Keratinocyte (primary cell): Measurements from ENCODE around the gene DEDD. TPM values are rescaled to one million over a fixed set of nuclear protein-coding genes. Genes with fewer than 3 reads are reported as not detected.
A peak's percentile ranks its signal among the peaks of the same experiment; 100 is the strongest.

Experiments used
- DNase-seq: peaks from one replicate; pipeline ENCODE4 v3.0.0-alpha.2; 2011; ENCODE audit warnings: low read depth, missing footprints, low spot score
- FAIRE-seq: peaks from 2 replicates; lab custom pipeline; 2011; peaks lifted over from hg19 to GRCh38; lab: Jason Lieb, UNC
- H2AFZ ChIP-seq: 2 replicates; pipeline ENCODE4 v1.6.0; 2012; ENCODE audit warnings: low read length, control low read depth, inconsistent platforms; ENCODE audit not compliant: control insufficient read depth
- H3K27ac ChIP-seq: 2 replicates; pipeline ENCODE4 v1.5.1; 2011; ENCODE audit warnings: low read length; ENCODE audit not compliant: control insufficient read depth, insufficient read depth
- H3K27me3 ChIP-seq: 3 replicates; pipeline ENCODE4 v1.6.0; 2011; ENCODE audit warnings: low read length; ENCODE audit not compliant: control insufficient read depth, insufficient read depth; ENCODE audit errors: extremely low read depth
- H3K36me3 ChIP-seq, 2 experiments: 2 replicates in 1 of 2; 3 replicates in 1 of 2; pipeline ENCODE4 v1.5.1; 2011; ENCODE audit warnings: low read length in 2 of 2, mild to moderate bottlenecking in 1 of 2; ENCODE audit not compliant: control insufficient read depth in 2 of 2, insufficient read depth in 2 of 2; ENCODE audit errors: extremely low read depth in 1 of 2
- H3K4me1 ChIP-seq: 3 replicates; pipeline ENCODE4 v1.5.1; 2011; ENCODE audit warnings: low read length; ENCODE audit not compliant: control insufficient read depth, insufficient read depth; ENCODE audit errors: extremely low read depth
- H3K4me2 ChIP-seq: 3 replicates; pipeline ENCODE4 v1.6.0; 2011; ENCODE audit warnings: low read depth, low read length; ENCODE audit not compliant: control insufficient read depth, insufficient read depth; ENCODE audit errors: extremely low read depth
- H3K4me3 ChIP-seq, 3 experiments: fragments of 200-600 bp in 1 of 3; sonication (generic) in 1 of 3; 2 replicates in 2 of 3; 3 replicates in 1 of 3; pipeline ENCODE4 v1.5.1; 2011 to 2016; ENCODE audit warnings: low read length in 3 of 3, mild to moderate bottlenecking in 3 of 3, control low read depth in 2 of 3, inconsistent platforms in 1 of 3, low read depth in 1 of 3, mixed read lengths in 1 of 3, mixed run types in 1 of 3, moderate library complexity in 1 of 3; ENCODE audit not compliant: control insufficient read depth in 2 of 3, insufficient read depth in 2 of 3; ENCODE audit errors: extremely low read depth in 1 of 3
- H3K79me2 ChIP-seq: 2 replicates; pipeline ENCODE4 v1.6.0; 2012; ENCODE audit warnings: low read length; ENCODE audit not compliant: control insufficient read depth, insufficient read depth
- H3K9ac ChIP-seq: 3 replicates; pipeline ENCODE4 v1.6.0; 2011; ENCODE audit warnings: low read length; ENCODE audit not compliant: control insufficient read depth, insufficient read depth; ENCODE audit errors: extremely low read depth
- H3K9me1 ChIP-seq: 3 replicates; pipeline ENCODE4 v1.6.0; 2011; ENCODE audit warnings: low read length; ENCODE audit not compliant: control insufficient read depth, insufficient read depth; ENCODE audit errors: extremely low read depth
- H3K9me3 ChIP-seq: 2 replicates; pipeline ENCODE4 v1.5.1; 2012; ENCODE audit warnings: low read depth, low read length; ENCODE audit not compliant: control insufficient read depth
- H4K20me1 ChIP-seq: 3 replicates; pipeline ENCODE4 v1.6.0; 2011; ENCODE audit warnings: low read length; ENCODE audit not compliant: control insufficient read depth, insufficient read depth; ENCODE audit errors: extremely low read depth
- CTCF ChIP-seq, 3 experiments: IDR thresholded peaks in 1 of 3; conservative IDR thresholded peaks in 1 of 3; optimal IDR thresholded peaks in 1 of 3; 2 replicates in 2 of 3; 3 replicates in 1 of 3; pipeline versions ENCODE3 to v1.5.1; 2011; ENCODE audit warnings: low read length in 3 of 3, mild to moderate bottlenecking in 3 of 3, moderate library complexity in 2 of 3, control low read depth in 1 of 3, inconsistent platforms in 1 of 3; ENCODE audit not compliant: insufficient read depth in 2 of 3; ENCODE audit errors: extremely low read depth in 1 of 3
- EZH2 ChIP-seq: IDR thresholded peaks from one replicate; pipeline ENCODE4 v1.6.1; 2012; ENCODE audit warnings: inconsistent platforms, mild to moderate bottlenecking, low read length, moderate library complexity
- dilution Hi-C: fragments of 300-500 bp; cut with MboI; formaldehyde crosslinking; loops from one replicate; pipeline ENCODE4 v1.7.0; 2020; ENCODE audit warnings: low sequenced_read_pairs; ENCODE audit not compliant: extremely low pct_ligation_motif_present
- polyA plus RNA-seq, 5 experiments: library from polyadenylated mRNA; depleted of rRNA in 3 of 5; stranded (reverse) in 3 of 5; stranded (forward) in 1 of 5; unstranded in 1 of 5; fragments of >200 nt; gene quantifications; 1 replicate in 1 of 5; 2 replicates in 3 of 5; 3 replicates in 1 of 5; pipeline versions ENCODE4 v1.2.1 to v1.2.3, GENCODE V29; 2011 to 2012; ENCODE audit warnings: missing spikeins in 2 of 5, low read depth in 1 of 5, low replicate concordance in 1 of 5

DEDD gene
- polyA plus RNA-seq, 1 donor (not counting 4 experiments of a cell fraction or from before 2014, with no cell fraction given): 33.0 TPM

- Histone ChIP-seq H3K4me1 (peaks cover 45% of the 10 kb centered on the region), H3K4me2 (peak overlapping the region; percentile 42), H3K9me3 (no peaks in the 10 kb centered on the region), H3K9ac (no peak overlapping the region), H3K36me3 (no peaks in the 10 kb centered on the region), H3K27ac (peak overlapping the region; percentile 71), H3K79me2 (no peaks in the 10 kb centered on the region), H4K20me1 (no peaks in the 10 kb centered on the region), H3K9me1 (no peaks in the 10 kb centered on the region), H3K4me3 (no peak overlapping the region), H3K27me3 (no peaks in the 10 kb centered on the region), H2AFZ (no peak overlapping the region)
- dilution Hi-C loops: no loop called here
- TF ChIP-seq EZH2 (no peak), CTCF (optimal IDR thresholded peaks at IDR 0.05 in 1 of 3, IDR thresholded peaks at IDR 0.05 in 1 of 3, conservative IDR thresholded peaks at IDR 0.05 in 1 of 3; ENCODE audit: extremely low read depth in 1 of 3, insufficient read depth in 2 of 3, low read length in 3 of 3) (no peak)
- DNase-seq (no peak), FAIRE-seq (no peak)
Measured at GRCh38 chr1:161091796-161092507, 40.5 kb downstream of the DEDD start.

- no peak overlapping the region for H2AFZ ChIP-seq
- dilution Hi-C loops: no loop called here
- no peaks in the 10 kb centered on the region for H3K79me2 ChIP-seq
- H3K27ac ChIP-seq: no peak overlapping the region
- H3K4me1 ChIP-seq: peaks cover 44% of the 10 kb centered on the region
- H3K4me3 ChIP-seq: no peak overlapping the region
- H3K4me2 ChIP-seq: no peak overlapping the region
- FAIRE-seq (no peak), DNase-seq (no peak)
- no peaks in the 10 kb centered on the region for H4K20me1 ChIP-seq
- H3K9me1 ChIP-seq: no peaks in the 10 kb centered on the region
- TF ChIP-seq EZH2 (no peak), CTCF (optimal IDR thresholded peaks at IDR 0.05 in 1 of 3, IDR thresholded peaks at IDR 0.05 in 1 of 3, conservative IDR thresholded peaks at IDR 0.05 in 1 of 3; ENCODE audit: extremely low read depth in 1 of 3, insufficient read depth in 2 of 3, low read length in 3 of 3) (no peak)
- H3K9me3 ChIP-seq: no peaks in the 10 kb centered on the region
- no peaks in the 10 kb centered on the region for H3K27me3 ChIP-seq
- no peaks in the 10 kb centered on the region for H3K36me3 ChIP-seq
- no peak overlapping the region for H3K9ac ChIP-seq
Measured at GRCh38 chr1:161091093-161091492, 41.4 kb downstream of the DEDD start.
